Osteoblast (primary cell): Measurements from ENCODE around the gene FBXL2. TPM values are rescaled to one million over a fixed set of nuclear protein-coding genes. Genes with fewer than 3 reads are reported as not detected.

Experiments
- DNase-seq: peaks from one replicate; pipeline ENCODE4 v3.0.0; 2011; ENCODE audit warnings: low spot score, mixed read lengths; ENCODE audit not compliant: insufficient read length; ENCODE audit errors: missing footprints
- H2AFZ ChIP-seq: 2 replicates; pipeline ENCODE4 v1.6.0; 2011; ENCODE audit warnings: mild to moderate bottlenecking, low read length
- H3K27ac ChIP-seq: 2 replicates; pipeline ENCODE4 v1.5.1; 2011; ENCODE audit warnings: mild to moderate bottlenecking, low read depth, low read length, moderate library complexity
- H3K27me3 ChIP-seq: 2 replicates; pipeline ENCODE4 v1.6.0; 2012; ENCODE audit warnings: mild to moderate bottlenecking, control low read depth, inconsistent platforms, low read length, moderate library complexity; ENCODE audit not compliant: insufficient read depth
- H3K36me3 ChIP-seq: 2 replicates; pipeline ENCODE4 v1.5.1; 2011; ENCODE audit warnings: mild to moderate bottlenecking, low read length, control low read depth, moderate library complexity; ENCODE audit not compliant: insufficient read depth
- H3K4me1 ChIP-seq: 2 replicates; pipeline ENCODE4 v1.5.1; 2011; ENCODE audit warnings: mild to moderate bottlenecking, low read length, control low read depth, moderate library complexity; ENCODE audit not compliant: insufficient read depth
- H3K4me2 ChIP-seq: 2 replicates; pipeline ENCODE4 v1.6.0; 2011; ENCODE audit warnings: mild to moderate bottlenecking, low read length; ENCODE audit not compliant: insufficient read depth
- H3K4me3 ChIP-seq: fragments of 200-600 bp; sonication (generic); 3 replicates; pipeline ENCODE4 v1.5.1; 2012; ENCODE audit warnings: mild to moderate bottlenecking, low read length, inconsistent platforms; ENCODE audit not compliant: insufficient read depth
- H3K79me2 ChIP-seq: 2 replicates; pipeline ENCODE4 v1.6.0; 2012; ENCODE audit warnings: mild to moderate bottlenecking, low read length, control low read depth, inconsistent platforms; ENCODE audit not compliant: insufficient read depth
- H3K9me3 ChIP-seq: 2 replicates; pipeline ENCODE4 v1.5.1; 2011; ENCODE audit warnings: low read depth, low read length, control low read depth
- H4K20me1 ChIP-seq: 2 replicates; pipeline ENCODE4 v1.6.0; 2012; ENCODE audit warnings: mild to moderate bottlenecking, low read length, control low read depth; ENCODE audit not compliant: insufficient read depth
- total RNA-seq: library from RNA; depleted of rRNA; stranded (reverse); fragments of >200 nt; gene quantifications from 2 replicates; pipeline ENCODE4 v1.2.3, GENCODE V29; 2012
- TF ChIP-seq, protein P1 (sequence below): IDR thresholded peaks from 2 replicates; pipeline ENCODE4 v1.5.1; 2011; ENCODE audit warnings: mild to moderate bottlenecking, low read depth, low read length, moderate library complexity; ENCODE audit errors: extremely low read depth

The FBXL2 gene
- total RNA-seq, 1 donor: 23.2 TPM

DNA sequence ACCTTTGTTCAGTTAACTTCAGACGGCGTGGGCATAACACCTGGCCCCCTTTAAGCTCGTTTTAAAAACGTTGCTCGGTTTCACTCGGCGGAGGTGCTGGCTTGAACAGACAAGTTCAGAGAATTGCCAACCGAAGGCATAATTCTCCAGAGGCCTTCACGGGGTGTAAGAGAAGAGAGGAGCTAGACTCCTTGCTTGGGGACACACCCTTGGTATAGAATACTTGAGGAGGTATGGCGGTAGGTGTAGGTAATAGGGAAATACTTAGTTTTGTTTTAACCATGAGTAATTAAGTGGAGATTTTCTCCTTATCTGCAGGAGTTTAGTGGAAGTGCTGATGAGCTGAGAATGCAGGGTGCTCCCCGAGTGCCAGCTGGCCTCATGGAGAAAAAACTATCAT, 921 bp downstream of the FBXL2 start:
- H3K4me3 ChIP-seq: peak overlapping the region; percentile 88
- H3K4me2 ChIP-seq: peak overlapping the region; percentile 95
- DNase-seq: peak; percentile 68
- H3K4me1 ChIP-seq: peaks cover 12% of the 10 kb centered on the region
- TF ChIP-seq, protein P1, sequence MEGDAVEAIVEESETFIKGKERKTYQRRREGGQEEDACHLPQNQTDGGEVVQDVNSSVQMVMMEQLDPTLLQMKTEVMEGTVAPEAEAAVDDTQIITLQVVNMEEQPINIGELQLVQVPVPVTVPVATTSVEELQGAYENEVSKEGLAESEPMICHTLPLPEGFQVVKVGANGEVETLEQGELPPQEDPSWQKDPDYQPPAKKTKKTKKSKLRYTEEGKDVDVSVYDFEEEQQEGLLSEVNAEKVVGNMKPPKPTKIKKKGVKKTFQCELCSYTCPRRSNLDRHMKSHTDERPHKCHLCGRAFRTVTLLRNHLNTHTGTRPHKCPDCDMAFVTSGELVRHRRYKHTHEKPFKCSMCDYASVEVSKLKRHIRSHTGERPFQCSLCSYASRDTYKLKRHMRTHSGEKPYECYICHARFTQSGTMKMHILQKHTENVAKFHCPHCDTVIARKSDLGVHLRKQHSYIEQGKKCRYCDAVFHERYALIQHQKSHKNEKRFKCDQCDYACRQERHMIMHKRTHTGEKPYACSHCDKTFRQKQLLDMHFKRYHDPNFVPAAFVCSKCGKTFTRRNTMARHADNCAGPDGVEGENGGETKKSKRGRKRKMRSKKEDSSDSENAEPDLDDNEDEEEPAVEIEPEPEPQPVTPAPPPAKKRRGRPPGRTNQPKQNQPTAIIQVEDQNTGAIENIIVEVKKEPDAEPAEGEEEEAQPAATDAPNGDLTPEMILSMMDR: no peak
- H3K27ac ChIP-seq: no peak overlapping the region
- no peaks in the 10 kb centered on the region for H3K9me3 ChIP-seq
- H3K27me3 ChIP-seq: no peaks in the 10 kb centered on the region
- H3K79me2 ChIP-seq: peaks cover 28% of the 10 kb centered on the region
- peak overlapping the region; percentile 56 for H2AFZ ChIP-seq
- H3K36me3 ChIP-seq: no peaks in the 10 kb centered on the region
- H4K20me1 ChIP-seq: no peaks in the 10 kb centered on the region

GRCh38 chr3:33287672-33288282, 10.5 kb downstream of the FBXL2 start:
- Histone ChIP-seq H3K27ac (no peak overlapping the region), H3K4me2 (no peak overlapping the region), H3K4me1 (no peaks in the 10 kb centered on the region), H4K20me1 (peaks cover 11% of the 10 kb centered on the region), H3K79me2 (peaks cover 45% of the 10 kb centered on the region), H3K36me3 (no peaks in the 10 kb centered on the region), H3K27me3 (no peaks in the 10 kb centered on the region), H2AFZ (no peak overlapping the region), H3K9me3 (no peaks in the 10 kb centered on the region), H3K4me3 (no peak overlapping the region)
- TF ChIP-seq, protein P1: no peak
- DNase-seq: peak; percentile 27

- H4K20me1 ChIP-seq: no peaks in the 10 kb centered on the region
- peak; percentile 86 for DNase-seq
- no peaks in the 10 kb centered on the region for H3K36me3 ChIP-seq
- H3K27ac ChIP-seq: peak overlapping the region; percentile 97
- no peak overlapping the region for H2AFZ ChIP-seq
- H3K4me1 ChIP-seq: peaks cover 29% of the 10 kb centered on the region
- TF ChIP-seq, protein P1: no peak
- H3K4me3 ChIP-seq: peak overlapping the region; percentile 35
- no peaks in the 10 kb centered on the region for H3K9me3 ChIP-seq
- peaks cover 31% of the 10 kb centered on the region for H3K79me2 ChIP-seq
- no peaks in the 10 kb centered on the region for H3K27me3 ChIP-seq
- H3K4me2 ChIP-seq: peak overlapping the region; percentile 83
Observed at GRCh38 chr3:33299395-33300081, 22.3 kb downstream of the FBXL2 start.

GRCh38 chr3:33312361-33312760, 35.1 kb downstream of the FBXL2 start:
- no peak overlapping the region for H3K4me3 ChIP-seq
- H3K27ac ChIP-seq: no peak overlapping the region
- H4K20me1 ChIP-seq: no peaks in the 10 kb centered on the region
- peaks cover 2% of the 10 kb centered on the region for H3K9me3 ChIP-seq
- TF ChIP-seq, protein P1: no peak
- H3K36me3 ChIP-seq: no peaks in the 10 kb centered on the region
- H3K4me1 ChIP-seq: peaks cover 7% of the 10 kb centered on the region
- no peak overlapping the region for H3K4me2 ChIP-seq
- no peaks in the 10 kb centered on the region for H3K27me3 ChIP-seq
- DNase-seq: no peak
- no peak overlapping the region for H2AFZ ChIP-seq
- peaks cover 13% of the 10 kb centered on the region for H3K79me2 ChIP-seq
